GM12873 (cell line): Measurements from ENCODE around the gene KRTAP4-1.
"Not testable (repeated sequence)": the region's sequence is repeated elsewhere in the genome, so short reads cannot be mapped to it uniquely, and the experiment has no call there.

Experiments used
- CTCF ChIP-seq: IDR thresholded peaks from 2 replicates; pipeline ENCODE4 v1.5.1; 2012; ENCODE audit warnings: low read depth, mild to moderate bottlenecking, moderate library complexity, low read length, control low read depth; ENCODE audit not compliant: insufficient read depth; ENCODE audit errors: missing control alignments

KRTAP4-1 gene

GRCh38 chr17:41215681-41216080, 31.0 kb upstream of the KRTAP4-1 start:
- TF ChIP-seq CTCF: no peak

GRCh38 chr17:41212524-41213169, 27.9 kb upstream of the KRTAP4-1 start:
- no peak for TF ChIP-seq CTCF

GRCh38 chr17:41211845-41212466, 27.2 kb upstream of the KRTAP4-1 start:
- no peak for TF ChIP-seq CTCF

- TF ChIP-seq CTCF: no peak
Measured at GRCh38 chr17:41199421-41200078, 14.8 kb upstream of the KRTAP4-1 start.

- no peak for TF ChIP-seq CTCF
Measured at GRCh38 chr17:41196068-41196467, 11.4 kb upstream of the KRTAP4-1 start.

GRCh38 chr17:41190328-41190727, 5.6 kb upstream of the KRTAP4-1 start:
- TF ChIP-seq CTCF: no peak

GRCh38 chr17:41189837-41190318, 5.2 kb upstream of the KRTAP4-1 start, which contains the start of gene KRTAP9-1:
Gene KRTAP9-1, plus strand, starts transcription at chr17:41189887. Its CDS starts 0 bp downstream, at chr17:41189887.
- TF ChIP-seq CTCF: not testable (repeated sequence)
